ENCODE measurements around the gene SPZ1.
"Not testable (repeated sequence)": the region's sequence is repeated elsewhere in the genome, so short reads cannot be mapped to it uniquely, and the experiment has no call there.

SPZ1 gene

GRCh38 chr5:80319702-80320101, at the start of gene SPZ1:
TSS of gene SPZ1 (plus strand) at chr5:80320002. CDS start at chr5:80320216, 214 bp downstream.
- DNase-seq = no peak

DNA sequence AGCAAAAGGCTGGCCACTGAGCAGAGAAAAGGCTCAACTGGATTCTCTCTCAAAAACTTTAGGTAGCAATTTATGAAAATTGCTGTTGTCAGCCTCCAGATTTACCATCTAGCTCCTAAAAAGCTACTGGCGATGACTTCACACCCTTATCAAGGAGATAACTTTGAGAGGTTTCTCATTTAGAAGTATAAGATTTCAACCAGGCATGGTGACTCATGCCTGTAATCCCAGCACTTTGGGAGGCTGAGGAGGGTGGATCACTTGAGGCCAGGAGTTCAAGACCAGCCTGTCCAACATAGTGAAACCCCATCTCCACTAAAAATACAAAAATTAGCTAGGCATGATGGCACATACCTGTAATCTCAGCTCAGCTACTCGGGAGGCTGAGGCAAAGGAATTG, 49.3 kb upstream of the SPZ1 start:
- DNase-seq = not testable (repeated sequence)

DNA sequence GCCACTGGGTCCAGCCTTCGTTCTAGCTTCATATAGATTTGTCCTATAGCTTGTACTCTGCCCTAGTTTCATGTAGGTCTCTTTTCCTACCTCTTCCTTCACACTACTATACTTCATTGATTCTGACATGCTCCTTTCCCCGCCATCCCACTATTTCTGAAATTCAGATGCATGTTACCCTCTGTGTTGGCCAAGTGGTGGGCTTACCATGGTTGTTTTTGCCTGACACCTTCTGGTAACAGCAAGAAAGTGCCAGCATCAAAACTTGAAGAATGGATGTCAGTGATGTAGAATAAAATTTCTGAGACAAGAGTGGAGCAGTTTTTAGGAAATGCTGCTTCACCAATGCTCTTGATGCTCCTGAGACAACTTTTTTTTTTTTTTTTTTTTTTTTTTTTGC, 44.5 kb upstream of the SPZ1 start:
- peak in 1 of 2 experiments; percentile 10 for DNase-seq

- DNase-seq = no peak
Observed at GRCh38 chr5:80276186-80276585, 43.6 kb upstream of the SPZ1 start.

GRCh38 chr5:80277191-80277590, 42.6 kb upstream of the SPZ1 start:
- no peak for DNase-seq

DNA sequence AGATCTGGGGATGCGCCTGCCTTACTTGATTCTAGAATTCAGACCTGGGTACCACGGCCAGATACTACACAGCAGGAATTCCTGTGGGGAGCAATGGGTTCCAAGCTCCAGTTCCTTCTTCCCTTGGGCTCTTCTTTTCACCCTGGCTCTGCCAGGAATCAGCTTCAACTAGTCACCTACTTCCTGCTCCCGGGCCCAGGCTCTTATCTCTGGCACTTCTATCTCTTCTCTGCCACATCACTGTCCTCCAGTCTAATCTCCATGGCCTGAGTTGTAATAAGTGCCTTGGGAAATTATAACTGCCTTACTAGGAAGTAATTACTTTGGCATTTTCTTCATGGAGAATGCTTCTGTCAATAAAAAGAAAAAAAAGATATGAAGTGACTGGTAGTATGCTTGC, 37.7 kb upstream of the SPZ1 start:
- no peak for DNase-seq

DNA sequence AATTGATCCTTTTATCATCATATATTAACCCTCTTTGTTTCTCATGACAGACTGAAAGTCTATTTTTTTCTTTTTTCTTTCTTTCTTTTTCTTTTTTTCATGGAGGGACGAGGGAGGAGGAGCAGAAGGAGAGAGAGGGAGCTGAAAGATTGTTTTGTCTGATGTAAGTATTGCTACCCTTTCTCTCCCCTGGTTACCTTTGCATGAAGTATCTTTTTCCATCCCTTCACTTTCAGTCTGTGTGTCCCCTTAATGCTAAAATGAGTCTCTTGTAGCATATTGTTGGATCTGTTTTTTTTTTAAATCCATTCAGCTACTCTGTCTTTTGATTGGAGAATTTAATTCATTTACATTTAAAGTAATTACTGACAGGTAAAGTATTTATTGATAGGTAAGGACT, 36.4 kb upstream of the SPZ1 start:
- DNase-seq = no peak

- no peak for DNase-seq
Observed at GRCh38 chr5:80284720-80285119, 35.1 kb upstream of the SPZ1 start.

- no peak for DNase-seq
Observed at GRCh38 chr5:80288177-80288576, 31.6 kb upstream of the SPZ1 start.

GRCh38 chr5:80289320-80289719, 30.5 kb upstream of the SPZ1 start:
- DNase-seq = no peak

GRCh38 chr5:80291761-80292160, 28.0 kb upstream of the SPZ1 start:
- no peak for DNase-seq

GRCh38 chr5:80296121-80296520, 23.7 kb upstream of the SPZ1 start:
- DNase-seq = no peak

DNA sequence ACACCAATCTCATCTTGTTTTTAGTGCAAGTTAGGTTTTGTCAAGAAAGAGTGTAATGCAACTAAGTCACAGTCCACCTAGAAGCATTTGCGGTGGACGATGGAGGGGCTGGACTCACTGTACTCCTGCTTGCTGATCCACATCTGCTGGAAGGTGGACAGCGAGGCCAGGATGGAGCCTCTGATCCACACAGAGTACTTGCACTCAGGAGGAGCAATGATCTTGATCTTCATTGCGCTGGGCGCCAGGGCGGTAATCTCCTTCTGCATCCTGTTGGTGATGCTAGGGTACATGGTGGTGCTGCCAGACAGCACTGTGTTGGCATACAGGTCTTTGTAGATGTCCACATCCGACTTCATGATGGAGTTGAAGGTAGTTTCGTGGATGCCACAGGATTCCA, 20.2 kb upstream of the SPZ1 start:
- DNase-seq = no peak

DNA sequence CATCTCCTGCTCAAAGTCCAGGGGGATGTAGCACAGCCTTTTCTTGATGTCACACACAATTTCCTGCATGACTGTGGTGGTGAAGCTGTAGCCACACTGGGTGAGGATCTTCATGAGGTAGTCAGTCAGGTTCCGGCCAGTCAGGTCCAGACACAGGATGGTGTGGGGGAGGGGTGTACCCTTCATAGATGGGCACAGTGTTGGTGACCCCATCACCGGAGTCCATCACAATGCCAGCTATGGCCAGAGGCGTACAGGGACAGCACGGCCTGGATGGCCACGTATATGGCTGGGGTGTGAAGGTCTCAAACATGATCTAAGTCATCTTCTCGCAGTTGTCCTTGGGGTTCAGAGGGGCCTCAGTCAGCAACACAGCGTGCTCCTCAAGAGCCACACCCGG, 19.7 kb upstream of the SPZ1 start:
- DNase-seq = no peak

DNA sequence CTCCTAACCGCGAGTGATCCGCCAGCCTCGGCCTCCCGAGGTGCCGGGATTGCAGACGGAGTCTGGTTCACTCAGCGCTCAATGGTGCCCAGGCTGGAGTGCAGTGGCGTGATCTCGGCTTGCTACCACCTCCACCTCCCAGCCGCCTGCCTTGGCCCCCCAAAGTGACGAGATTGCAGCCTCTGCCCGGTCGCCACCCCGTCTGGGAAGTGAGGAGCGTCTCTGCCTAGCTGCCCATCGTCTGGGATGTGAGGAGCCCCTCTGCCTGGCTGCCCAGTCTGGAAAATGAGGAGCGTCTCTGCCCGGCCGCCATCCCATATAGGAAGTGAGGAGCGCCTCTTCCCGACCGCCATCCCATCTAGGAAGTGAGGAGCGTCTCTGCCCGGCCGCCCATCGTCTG, 19.0 kb upstream of the SPZ1 start:
- DNase-seq = not testable (repeated sequence)

DNA sequence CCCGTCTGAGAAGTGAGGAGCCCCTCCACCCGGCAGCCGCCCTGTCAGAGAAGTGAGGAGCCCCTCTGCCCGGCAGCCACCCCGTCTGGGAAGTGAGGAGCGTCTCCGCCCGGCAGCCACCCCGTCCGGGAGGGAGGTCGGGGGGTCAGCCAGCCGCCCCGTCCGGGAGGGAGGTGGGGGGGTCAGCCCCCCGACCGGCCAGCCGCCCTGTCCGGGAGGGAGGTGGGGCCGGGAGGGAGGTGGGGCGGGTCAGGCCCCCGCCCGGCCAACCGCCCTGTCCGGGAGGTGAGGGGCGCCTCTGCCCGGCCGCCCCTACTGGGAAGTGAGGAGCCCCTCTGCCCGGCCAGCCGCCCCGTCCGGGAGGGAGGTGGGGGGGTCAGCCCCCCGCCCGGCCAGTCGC, 18.5 kb upstream of the SPZ1 start:
- DNase-seq = not testable (repeated sequence)

DNA sequence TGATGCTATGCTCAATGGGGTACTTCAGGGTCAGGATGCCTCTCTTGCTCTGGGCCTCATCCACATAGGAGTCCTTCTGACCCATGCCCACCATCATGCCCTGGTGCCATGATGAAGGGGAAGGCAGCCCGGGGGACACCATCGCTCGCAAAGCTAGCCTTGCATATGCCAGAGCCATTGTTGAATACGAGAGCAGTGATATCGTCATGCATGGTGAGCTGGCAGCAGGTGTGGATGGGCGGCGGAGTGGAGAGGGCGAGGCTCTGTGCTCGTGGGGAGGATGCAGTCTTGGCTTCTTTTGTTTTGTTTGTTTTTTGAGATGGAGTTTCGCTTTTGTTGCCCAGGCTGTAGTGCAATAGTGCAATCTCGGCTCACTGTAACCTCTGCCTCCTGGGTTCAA, 17.2 kb upstream of the SPZ1 start:
- DNase-seq = no peak

DNA sequence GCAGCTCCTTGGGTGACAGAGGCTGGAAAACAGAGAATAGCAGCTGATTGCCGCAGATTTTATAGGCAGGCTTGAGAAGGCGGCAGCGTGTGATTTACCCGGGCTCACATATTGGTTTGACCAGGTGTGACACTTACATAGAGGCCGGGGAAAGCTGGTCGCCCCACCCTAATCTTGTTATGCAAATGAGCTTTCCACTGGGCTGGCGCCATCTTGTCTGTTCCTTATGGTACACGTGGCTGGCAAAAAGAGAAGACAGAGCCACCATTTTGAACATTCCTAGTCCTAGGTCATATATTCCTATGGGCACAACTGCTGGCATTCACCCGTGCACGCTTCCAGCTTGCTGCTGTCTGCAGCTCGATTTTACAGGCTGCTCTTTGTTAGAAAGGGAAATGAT, 11.3 kb upstream of the SPZ1 start:
- no peak for DNase-seq

GRCh38 chr5:80309871-80310665, 9.7 kb upstream of the SPZ1 start:
- DNase-seq = no peak

- no peak for DNase-seq
Observed at GRCh38 chr5:80315244-80315643, 4.6 kb upstream of the SPZ1 start.

DNA sequence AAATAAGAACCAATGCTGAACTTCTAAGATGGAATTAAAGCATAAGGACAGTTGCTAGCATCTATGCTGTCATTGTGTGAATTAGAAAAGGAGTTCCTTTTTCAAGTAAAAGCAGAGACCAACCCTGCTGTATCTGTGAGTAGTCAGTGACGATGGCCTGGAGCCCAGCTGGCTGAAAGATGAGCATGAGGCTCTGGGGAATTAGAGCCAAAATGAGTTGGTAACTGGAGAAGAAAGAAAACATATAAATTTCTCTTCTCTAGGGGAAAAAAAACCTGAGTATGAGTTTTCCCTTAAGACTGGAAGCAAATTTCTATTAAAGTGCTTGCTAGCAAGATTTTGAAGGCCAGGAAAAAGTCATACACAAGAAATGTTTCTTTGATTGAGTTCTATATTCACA, 1.6 kb upstream of the SPZ1 start:
- no peak for DNase-seq

- DNase-seq = no peak
Observed at GRCh38 chr5:80324912-80325311, 5.1 kb downstream of the SPZ1 start.

DNA sequence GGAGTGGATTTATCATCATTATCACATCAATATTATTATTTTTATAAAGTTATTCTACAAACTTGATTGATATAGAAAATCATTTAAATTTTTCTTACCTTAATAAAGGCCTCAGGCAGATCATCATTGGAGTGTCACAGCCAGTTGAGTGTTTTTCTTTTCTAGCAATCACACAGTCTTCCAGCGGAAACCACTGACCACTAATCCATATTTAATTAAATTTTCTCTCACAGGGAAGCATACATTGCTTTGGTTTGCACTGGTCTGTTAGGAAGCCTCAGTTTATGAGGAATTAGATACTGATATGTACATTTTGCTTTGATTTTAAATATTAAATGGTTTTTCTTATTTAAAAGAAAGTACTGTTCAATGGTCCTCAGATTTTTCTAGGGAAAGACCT, 6.7 kb downstream of the SPZ1 start:
- no peak for DNase-seq

DNA sequence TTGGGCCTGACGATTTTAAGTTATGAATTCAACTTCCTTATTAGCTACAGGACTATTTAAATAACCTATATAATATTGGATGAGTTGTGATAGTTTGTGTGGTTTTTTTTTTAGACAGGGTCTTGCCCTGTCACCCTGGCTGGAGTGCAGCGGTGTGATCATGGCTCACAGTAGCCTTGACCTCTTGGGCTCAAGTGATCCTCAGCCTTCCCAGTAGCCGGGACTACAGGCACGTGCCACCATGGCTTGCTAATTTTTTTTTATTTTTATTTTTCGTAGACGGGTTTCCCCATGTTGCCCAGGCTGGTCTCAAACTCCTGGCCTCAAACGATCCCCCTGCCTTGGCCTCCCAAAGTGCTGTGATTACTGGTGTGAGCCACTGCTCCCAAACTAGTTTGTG, 17.6 kb downstream of the SPZ1 start:
- DNase-seq = no peak

GRCh38 chr5:80339116-80339515, 19.3 kb downstream of the SPZ1 start:
- no peak for DNase-seq
